Measurements from ENCODE around the gene PBXIP1.

Gene PBXIP1

DNA sequence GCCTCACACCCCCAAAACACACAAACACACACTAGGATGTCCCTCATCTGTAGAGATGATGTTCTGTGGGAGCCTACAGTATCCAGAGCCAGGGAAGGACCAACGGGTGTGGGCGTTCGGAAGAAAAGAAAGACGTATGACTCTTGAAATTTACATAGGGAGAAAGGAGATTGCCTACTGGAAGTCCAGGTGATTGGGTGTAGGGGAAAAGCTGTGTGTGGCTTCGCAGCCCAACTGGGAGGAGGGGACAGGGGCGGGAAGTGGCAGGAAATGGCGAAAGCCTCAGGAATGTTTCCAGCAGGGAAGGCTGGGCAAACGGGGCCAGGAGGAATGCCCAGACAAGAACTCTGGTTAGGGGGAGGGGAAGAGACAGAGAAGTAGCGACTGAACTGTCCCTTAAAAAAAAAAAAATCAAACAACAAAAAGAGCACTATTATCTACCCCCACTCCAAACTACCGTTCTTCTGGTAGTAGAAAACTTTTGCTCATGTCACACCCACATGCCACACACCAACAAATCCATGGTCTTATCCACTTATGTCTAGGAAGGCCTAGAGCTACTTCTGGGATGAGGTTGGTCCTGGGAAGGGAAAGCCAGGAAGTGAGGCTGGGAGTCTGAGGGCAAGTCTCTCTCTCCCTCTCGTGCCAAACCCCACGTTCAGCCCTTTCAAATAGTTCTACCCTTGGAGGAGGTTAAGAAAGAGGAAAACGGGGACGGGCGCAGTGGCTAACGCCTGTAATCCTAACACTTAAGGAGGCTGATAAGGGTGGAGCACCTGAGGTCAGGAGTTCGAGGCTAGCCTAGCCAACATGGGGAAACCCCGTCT lies 16.8 kb upstream of the PBXIP1 start:
- DNase-seq = no peak

DNA sequence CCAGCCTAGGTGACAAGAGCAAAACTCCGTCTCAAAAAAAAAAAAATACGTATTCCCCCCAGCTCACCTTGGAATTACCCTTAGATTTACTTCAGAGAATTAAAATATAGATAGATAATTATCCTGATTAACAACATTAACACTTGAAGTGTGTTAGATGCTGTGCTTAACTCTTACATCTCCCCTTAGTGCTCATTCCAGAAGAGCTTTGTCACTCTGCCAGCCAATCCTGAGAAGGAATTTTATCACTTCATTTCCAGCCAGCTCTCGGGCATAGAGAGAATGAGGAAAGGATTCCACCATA lies 16.3 kb upstream of the PBXIP1 start:
- DNase-seq = no peak

DNA sequence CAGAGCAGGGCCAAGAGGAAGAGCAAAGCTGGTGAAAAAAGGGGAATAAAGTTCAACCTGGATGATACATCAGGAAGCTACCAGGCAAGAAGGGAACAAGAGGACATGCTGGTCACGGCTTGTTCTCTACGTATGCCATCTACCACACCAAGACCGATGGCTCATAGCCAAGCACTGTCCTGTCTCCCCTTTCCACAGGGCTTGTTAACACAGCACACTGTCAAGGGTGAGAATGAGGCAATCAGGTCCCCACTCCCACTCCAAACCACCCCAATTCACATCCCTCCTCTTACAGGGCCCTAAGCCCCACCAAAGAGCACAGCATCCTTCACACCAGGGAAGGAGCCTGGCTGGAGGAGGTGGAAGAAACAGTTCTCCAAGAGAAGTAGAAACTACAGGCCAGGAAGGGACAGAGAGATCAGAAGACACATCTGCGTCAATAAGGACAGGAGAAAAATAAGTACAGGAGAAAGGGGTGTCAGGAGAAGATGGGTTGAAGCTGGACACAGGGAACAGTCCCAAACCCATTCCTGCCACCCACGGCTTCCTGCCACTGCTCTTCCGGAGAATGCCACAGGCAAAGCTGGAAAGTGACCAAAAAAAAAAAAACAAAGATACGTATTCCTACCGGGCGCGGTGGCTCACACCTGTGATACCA lies 15.6 kb upstream of the PBXIP1 start:
- no peak for DNase-seq

DNA sequence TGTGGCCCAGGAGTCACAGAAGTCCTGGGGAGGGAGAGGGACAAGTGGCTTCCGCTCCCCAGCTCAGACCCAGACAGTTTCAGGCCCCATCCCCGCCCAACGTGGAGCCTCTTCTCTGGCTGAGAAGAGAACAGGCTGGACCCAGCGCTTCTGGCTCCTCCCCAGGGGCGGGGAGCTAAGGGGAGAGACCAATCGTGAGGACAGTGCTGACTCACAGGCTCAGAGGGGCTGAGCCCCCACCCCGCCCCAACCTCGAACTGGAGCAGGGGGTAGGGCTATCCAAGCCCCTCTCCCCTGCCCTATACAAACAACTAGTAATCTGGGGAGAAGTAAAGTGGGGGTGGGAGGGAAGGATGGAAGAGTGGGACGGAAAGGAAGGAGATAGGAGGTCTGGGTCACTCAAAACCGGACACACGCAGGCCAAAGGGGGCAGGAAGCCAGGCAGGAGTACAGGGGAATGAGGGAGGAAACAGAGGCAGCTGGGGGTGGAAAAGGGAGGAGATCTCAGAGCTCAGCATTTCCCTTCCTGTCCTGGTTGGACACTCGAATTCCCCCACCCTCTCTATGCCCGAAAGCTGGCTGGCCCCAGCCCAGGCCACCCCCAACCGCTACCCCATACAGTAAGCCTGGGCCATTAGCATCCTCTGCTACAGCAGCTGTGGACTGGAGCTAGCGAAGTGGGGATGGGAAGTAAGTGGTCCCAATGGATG lies 14.9 kb upstream of the PBXIP1 start, which contains the start of gene SHC1:
SHC1 (minus strand) TSS at position 117 of the 710 bp plus-strand sequence. CDS start 221 bp downstream, outside the sequence.
- no peak for DNase-seq

DNA sequence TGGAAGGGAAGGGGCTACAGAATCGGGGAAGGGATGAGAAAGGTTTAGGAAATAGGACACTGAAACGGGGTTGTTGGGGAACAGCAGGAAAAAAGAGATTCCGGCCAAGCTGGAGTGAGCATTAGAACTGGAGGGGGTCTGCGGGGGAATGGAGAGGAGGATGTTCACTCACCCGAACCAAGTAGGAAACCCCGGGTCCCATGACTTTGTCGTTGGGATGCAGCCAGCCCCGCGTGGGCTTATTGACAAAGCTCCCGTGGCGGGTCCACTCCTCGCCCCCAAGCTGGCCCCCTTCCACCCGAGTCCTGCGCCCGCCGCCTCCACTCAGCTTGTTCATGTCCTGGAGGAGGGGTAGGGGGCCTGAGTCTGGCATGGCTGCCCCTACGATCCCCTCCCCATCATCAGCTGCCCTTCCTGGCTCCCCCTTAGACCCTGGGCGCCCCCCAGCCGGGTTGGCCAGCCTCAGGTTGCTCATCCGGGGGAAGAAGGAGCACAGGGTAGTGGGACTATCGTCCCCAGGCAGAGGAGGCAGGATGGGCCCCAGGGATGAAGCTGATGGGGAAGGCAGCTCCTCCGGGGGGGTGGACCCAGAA lies 14.1 kb upstream of the PBXIP1 start:
- no peak for DNase-seq

DNA sequence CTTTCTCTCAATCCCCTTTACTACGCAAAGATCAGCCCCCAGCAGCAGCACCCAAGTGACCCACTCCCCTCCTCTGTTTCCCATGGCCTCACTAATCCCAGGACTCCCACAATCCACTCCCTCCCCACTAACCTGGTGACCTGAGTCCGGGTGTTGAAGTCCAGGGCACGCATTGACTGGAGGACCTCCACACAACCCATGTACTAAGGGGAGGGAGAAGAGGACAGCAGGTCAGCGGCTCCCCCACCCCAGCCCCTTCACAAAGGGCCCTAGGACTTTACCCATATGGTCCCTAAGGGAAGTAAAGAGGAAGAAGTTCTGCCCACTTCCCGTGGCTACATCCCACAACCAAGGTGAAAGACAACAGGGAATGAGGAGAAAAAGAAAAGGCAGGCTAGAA lies 13.3 kb upstream of the PBXIP1 start:
- no peak for DNase-seq

DNA sequence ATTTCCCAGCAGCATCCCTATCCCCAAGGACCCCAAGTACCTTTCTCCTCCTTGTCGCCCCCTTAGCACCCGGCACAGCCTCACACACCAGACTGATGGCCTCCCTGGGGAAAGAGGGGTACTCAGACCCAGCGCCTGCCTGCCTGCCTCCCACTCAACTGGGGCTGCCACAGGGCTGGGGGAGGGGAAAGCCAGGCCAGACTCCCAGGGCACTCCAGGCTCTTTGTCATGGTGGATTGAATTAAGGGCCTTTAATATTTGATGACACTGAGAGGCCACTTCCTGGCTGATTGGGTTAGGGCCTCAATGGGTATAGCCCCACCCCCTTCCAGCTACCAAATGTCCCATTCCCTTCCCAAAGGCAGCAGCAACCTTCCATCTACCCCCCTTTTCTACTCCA lies 12.8 kb upstream of the PBXIP1 start:
- DNase-seq = no peak

DNA sequence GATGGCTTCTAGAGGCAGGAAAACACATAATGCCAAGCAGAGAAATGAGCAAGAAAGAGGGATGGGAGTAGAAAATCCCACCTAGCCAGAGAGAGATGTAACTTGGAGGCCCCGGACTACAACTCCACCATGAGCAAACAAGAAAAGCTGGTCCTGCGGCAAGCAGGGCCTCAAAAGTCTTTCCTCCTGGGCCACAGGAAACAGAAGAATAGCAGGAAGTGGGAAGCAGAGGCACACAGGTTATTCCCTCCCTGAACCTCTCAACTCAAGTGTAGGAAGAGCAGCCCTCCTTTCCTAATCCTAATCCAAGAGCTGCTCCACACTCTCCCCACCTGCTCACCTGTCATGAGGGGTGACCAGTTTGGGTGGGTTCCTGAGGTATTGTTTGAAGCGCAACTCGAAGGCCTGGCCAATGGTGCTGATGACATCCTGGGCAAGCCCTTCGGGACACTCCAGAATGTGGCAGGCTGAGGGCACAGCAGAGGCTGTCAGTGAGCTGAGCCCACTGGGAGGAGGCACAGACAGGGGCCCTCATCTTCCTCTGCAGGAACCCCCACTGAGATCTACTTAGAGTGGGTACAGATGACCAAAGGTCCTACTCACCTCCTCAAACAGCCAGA lies 11.5 kb upstream of the PBXIP1 start:
- DNase-seq = no peak

DNA sequence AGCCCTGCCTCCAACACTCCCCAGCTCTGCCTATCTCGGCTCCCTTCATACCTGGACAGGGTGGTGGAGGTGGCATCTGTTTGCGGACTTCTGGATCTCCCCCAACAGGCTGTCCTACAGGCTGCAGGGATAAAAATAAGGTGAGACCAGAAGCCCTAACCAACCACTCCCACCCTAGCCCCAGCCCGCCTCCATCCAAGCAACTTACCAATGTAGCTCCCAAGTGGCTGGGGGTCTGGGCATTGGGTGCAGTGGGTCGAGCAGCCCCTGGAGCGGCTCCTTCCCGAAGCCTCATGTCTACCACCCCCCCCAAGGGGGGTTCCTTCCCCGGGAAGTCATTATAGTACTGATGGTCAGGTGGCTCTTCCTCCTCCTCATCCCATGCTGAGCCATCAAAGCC lies 10.2 kb upstream of the PBXIP1 start:
- no peak for DNase-seq

DNA sequence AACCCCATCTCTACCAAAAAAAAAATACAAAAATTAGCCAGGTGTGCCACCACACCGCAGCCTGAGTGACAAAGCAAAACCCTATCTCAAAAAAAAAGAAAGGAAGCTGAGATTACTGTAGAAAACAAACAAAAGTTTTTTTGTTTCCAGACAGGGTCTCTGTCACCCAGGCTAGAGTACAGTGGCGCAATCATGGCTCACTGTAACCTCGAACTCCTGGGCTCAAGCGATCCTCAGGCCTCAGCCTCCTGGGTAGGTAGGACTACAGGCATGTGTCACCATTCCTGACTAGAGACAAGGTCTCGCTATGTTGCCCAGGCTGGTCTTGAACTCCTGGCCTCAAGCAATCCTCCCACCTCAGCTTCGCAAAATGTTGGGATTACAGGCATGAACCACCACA lies 8.5 kb upstream of the PBXIP1 start:
- DNase-seq = no peak

DNA sequence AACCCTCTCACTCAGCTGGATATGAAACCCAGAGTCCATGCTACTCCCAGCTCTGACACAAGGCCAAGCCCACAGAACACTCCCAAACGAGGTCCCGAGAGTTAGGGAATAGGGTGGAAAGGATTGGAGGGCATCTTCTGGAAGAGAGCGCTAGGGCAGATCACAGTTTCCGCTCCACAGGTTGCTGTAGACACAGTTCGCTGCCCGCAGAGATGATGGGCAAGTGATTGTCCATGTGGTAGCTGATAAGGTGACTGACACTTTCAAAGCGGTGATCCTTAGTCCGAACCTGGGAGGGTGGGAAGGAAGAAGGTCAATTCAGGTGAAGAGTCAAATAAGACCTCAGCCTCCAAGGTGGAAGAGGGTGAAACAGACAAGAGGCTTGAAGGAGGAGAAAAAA lies 7.7 kb upstream of the PBXIP1 start:
- DNase-seq = no peak

DNA sequence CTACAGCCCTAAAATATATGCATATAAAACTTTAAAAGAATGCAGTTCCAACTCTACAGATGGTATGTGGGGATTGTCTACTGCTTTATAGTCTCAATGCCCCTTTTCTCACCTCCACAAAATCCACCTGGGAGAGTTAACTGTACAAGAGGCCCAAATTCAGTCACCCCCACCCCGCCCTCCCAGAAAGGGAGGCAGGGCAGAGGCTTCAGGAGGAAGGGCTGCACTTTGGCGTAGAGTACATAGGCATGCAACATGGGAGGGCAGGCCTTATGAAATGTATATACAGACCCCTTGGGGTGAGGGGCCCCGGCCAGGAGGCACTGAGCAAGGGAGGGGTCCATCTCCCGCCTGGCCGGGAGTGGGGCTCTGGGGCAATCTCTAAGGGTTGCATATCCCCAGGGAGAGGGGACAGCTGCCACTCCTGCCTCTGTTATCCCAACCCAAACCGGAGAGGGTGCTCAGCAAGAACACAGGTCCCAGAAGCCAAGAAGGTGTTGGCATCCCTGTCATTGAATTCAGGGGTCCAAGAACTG lies 7.0 kb upstream of the PBXIP1 start:
- no peak for DNase-seq

DNA sequence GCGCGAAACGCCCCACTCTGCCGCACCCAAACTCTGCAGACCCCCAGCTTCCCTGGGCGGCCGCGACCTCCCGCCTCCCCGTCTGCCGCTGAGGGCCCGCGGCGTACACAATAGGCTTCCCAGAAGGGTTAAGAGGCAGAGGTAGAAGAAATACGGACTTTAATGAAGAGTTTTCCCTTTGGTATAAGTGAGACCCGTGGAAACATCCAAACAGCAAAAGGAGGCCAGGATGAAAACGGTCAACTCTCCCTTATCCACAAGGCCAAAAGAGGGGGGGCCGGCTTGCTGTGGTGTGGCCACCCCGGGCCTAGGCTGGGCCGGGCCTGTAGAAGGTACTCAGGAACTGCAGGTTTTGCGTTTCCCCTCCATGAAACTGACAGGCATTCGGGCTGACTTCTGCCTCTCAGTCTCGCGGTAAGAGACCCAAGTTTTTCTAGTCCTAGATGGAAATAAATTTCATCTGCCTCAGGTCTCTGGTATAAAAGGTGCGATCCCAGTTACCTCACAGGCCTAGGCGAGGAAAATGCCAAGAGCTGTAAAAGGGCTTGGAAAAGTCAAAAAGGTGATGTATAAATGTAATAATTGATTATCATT lies 6.4 kb upstream of the PBXIP1 start:
- DNase-seq = no peak

DNA sequence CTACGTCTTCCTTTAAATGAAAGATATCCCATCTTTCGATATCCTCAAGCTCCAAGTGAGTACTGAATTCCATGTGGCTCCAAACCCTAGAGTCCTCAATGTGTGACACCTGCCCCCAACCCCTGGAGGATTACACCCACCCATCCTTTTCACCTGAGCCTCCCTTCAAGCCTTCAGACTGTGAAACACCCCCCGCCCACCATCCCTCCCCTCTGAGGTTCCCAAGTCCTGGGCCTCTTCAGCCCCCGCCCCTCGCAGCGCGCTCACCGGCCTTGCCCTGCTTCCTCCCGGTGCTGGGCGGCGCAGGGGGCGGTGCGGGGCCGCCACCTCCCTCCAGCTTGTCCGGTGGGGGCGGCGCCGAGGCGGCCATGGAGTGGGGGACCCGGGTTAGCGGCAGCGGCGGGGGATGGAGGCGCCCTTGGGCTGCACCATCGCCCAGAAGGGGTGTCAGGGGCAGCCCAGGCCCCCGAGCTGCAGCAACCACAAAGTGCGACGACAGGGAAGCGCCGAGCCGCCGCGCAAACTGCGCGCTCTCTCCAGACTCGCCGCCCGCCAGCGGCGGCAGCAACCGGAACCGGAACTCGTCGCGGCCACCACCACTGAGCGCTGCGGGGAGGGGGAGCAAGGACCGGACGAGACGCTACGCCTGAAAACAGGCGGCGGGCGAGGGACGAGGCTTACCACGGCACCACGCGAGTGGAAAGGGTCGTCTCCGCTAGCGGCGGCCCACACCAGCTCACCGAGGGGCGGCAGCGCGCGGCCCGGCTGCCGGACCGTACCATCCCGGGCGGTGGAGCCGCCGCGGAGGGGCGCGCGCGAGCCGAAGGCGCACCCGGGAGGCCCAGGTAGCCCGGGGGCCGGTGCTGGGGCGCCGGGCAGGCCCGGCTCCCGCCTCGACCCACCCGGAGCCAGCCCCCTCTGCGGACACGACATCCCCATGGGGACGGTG lies 5.6 kb upstream of the PBXIP1 start, which contains the start of gene PYGO2:
PYGO2 (minus strand) TSS at position 576 of the 949 bp plus-strand sequence; CDS start at position 370, 206 bp downstream.
- DNase-seq = peak; percentile 67

DNA sequence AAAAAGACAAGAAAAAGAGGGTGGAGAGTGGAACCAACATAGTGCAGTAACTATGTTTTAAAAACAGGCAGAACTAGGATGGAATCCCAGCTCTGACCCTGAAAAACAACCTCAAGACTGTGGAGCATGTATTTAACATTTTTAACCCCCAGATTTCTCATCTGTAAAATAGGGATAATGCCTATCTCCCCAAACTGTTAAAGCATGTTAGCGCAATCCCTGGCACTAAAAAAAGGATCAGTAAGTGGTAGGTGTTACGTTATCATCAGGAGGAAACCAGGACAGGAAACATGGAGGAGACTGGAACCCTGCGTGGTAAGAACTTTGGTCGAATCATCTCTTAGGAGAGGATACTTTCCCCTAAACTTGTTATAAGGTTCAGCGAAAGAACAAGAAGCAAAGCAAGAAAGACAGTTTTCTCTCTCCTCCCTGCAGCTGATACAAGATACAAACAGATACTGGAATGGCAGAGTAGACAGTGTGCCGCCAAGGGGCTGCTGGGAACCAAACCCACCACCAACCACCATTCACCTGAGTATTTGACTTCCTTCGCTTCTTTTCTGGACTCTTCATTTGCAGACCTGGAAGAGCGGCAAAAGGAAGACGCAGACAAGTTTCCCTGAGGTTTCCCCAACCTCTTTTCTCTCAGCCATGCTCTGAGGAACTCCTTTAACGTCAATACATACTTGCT lies 4.7 kb upstream of the PBXIP1 start:
- DNase-seq = no peak

DNA sequence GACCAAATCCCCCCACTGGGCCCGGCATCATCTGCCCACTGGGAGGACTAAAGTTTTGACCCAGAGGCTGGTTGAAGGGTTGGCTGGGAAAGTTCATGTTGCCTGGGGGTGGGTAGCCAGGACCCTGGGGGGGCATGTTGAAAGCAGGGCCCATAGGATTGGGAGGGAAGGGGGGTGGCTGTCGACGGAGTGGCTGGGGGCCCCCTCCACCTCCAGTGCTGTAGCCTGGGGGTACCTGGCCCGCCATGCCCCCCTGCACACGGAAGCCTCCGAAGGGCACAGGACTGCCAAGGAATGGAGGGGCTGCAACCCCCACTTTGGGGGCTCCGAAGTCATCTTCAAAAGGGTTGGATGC lies 3.5 kb upstream of the PBXIP1 start:
- DNase-seq = no peak

DNA sequence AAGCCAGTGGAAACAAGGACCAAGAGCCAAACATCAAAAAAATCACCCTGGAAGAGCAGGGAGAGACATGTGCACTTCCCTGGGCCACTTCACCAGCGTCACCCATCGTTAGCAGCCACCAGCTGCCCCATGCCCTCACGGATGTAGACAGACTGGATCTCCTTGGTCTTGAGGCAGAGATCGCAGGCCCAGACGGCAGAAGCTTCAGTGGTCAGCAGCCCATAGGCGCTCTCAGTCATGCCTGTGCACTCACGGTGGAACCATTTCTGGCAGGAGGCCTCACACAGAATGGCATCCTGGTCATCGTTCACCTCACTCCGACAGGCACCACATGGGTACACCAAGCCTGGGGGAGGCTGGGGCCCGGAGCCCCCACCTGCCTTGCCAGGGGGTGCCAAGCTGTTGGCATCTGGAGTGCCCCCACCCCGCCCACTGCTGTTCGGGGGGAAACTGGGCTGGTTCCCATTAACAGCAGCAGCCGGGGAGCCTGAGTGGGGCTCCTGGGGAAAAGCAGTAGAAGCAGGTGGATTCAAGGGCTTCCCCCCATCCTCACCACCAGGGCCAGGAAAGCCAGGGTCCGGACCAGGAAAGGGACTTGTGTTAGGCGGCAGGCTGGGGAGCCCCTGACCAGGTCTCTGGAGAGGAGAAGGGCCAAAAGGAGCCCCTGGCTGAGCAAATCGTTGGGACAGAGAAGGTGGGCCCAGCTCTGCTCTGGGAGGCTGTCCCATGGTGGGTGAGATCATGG lies 3.0 kb upstream of the PBXIP1 start:
- no peak for DNase-seq

DNA sequence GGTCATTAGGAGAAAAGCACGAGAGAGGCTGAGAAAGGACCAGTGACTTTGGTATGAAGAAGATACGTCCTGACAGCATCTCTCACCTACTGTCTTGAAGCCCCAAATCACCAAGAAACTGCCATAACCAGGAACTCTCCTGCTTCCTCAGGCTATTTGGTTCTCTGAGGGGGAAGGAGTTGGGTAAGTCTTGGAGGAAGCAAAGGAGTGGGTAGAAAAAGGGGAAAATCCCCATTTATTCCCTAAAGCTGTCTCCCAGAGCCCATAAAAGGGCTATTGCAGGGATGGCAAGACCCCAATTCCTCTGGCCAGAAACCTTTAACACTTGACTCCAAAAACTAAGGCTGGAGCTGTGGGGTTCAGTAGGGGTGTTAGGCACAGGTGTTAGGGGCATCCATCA lies 2.1 kb upstream of the PBXIP1 start:
- DNase-seq = no peak

DNA sequence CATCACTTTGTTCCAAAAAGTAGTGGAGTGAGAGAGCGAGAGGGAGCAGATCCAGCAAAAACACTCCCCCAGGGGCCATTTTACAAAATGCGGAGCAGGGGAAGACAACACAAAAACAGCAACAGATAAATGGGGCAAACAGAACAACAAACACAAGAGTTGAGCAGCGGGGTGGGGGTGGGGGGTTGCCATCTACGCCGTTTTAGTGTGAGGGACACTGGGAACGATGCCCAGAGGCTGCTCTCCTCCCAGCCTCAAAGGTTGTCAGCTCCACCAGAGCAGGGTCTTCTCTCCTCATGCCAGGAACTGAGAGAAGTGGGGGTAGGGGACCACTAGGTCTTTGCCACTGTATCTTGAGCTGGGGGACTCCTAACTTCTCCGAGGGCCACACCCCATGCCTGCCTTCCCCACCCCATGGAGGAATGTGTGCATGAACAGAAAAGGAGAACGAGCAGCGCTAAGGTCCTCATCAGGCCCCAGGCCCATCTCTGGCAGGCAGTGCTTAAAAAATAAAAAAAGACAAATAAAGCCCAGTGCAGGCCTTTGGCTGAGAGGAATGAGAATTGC lies 1.3 kb upstream of the PBXIP1 start:
- DNase-seq = no peak

DNA sequence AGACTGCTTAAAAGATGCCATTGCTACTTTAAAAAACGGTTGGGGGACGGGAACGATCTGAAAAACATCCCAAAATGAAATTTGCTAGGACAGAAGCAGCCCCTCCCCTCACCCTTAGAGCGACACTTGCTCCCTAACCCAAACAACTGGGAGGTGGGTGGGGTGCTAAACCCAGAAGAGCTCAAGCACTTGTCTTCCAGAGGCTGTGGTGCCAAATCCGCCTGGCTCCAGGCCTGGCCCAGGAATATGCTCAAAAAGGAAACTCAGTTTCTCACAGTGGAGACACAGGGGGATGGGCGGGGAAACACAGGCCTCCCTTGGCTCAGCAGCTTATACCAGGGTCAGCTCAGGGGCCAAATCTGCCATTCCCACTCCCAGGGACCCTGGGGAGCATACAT lies 644 bp upstream of the PBXIP1 start:
- no peak for DNase-seq
